Activated CD8-positive, alpha-beta memory T cell treated with anti-CD3 and anti-CD28 coated beads, Interleukin-2, amount 50 U/mL, for 1 hour (primary cell): Measurements from ENCODE around the gene LY86.
A peak's percentile ranks its signal among the peaks of the same experiment; 100 is the strongest.

Experiments
- DNase-seq: peaks from one replicate; pipeline ENCODE4 v3.0.0-alpha.2; 2020; ENCODE audit errors: extremely low read depth

Gene LY86

GRCh38 chr6:6570929-6571671 is 17.4 kb upstream of the LY86 start:
- DNase-seq = no peak

GRCh38 chr6:6575143-6575542 is 13.4 kb upstream of the LY86 start:
- DNase-seq = no peak

- no peak for DNase-seq
Observed at GRCh38 chr6:6577735-6578134, 10.8 kb upstream of the LY86 start.

- no peak for DNase-seq
Observed at GRCh38 chr6:6579281-6579680, 9.2 kb upstream of the LY86 start.

GRCh38 chr6:6580225-6580856 is 8.2 kb upstream of the LY86 start:
- DNase-seq = no peak

GRCh38 chr6:6581054-6581453 is 7.5 kb upstream of the LY86 start:
- DNase-seq = peak; percentile 18

GRCh38 chr6:6582131-6582530 is 6.4 kb upstream of the LY86 start:
- DNase-seq = no peak

GRCh38 chr6:6583836-6584235 is 4.7 kb upstream of the LY86 start:
- DNase-seq = no peak

GRCh38 chr6:6584310-6585002 is 4.1 kb upstream of the LY86 start:
- DNase-seq = no peak

GRCh38 chr6:6585003-6585311 is 3.6 kb upstream of the LY86 start:
- DNase-seq = no peak

- DNase-seq = no peak
Observed at GRCh38 chr6:6586167-6586566, 2.4 kb upstream of the LY86 start.

GRCh38 chr6:6586671-6587526 is 1.6 kb upstream of the LY86 start:
- DNase-seq = no peak

- DNase-seq = no peak
Observed at GRCh38 chr6:6587696-6588063, 840 bp upstream of the LY86 start.

GRCh38 chr6:6588924-6589709 is 597 bp downstream of the LY86 start:
- no peak for DNase-seq

- no peak for DNase-seq
Observed at GRCh38 chr6:6590530-6590929, 2.0 kb downstream of the LY86 start.

GRCh38 chr6:6591778-6592465 is 3.4 kb downstream of the LY86 start:
- no peak for DNase-seq

GRCh38 chr6:6592826-6593475 is 4.4 kb downstream of the LY86 start:
- no peak for DNase-seq

- DNase-seq = no peak
Observed at GRCh38 chr6:6593867-6594468, 5.4 kb downstream of the LY86 start.

- no peak for DNase-seq
Observed at GRCh38 chr6:6595025-6595424, 6.5 kb downstream of the LY86 start.

- DNase-seq = no peak
Observed at GRCh38 chr6:6595952-6596351, 7.4 kb downstream of the LY86 start.
